Stomach (tissue), 19 donors: Measurements from ENCODE around the gene ZNF431. TPM values are rescaled to one million over a fixed set of nuclear protein-coding genes. Genes with fewer than 3 reads are reported as not detected.
A peak's percentile ranks its signal among the peaks of the same experiment; 100 is the strongest.

Source experiments
- DNase-seq, 2 donors: peaks; one replicate each; pipeline versions ENCODE4 v3.0.0 to v3.0.0-alpha.2; 2013 to 2019
- H3K27ac ChIP-seq, 5 donors: fragments of 200-600 bp in 4 of 5; sonication (generic) in 4 of 5; one replicate each; pipeline ENCODE4 v1.5.1; 2013 to 2019; ENCODE audit warnings: mild to moderate bottlenecking in 1 of 5, moderate library complexity in 1 of 5
- H3K27me3 ChIP-seq, 3 donors: fragments of 200-600 bp; sonication (generic); one replicate each; pipeline ENCODE4 v1.5.1; 2017 to 2019; ENCODE audit warnings: mixed run types in 1 of 3
- H3K36me3 ChIP-seq, 4 donors: fragments of 200-600 bp; sonication (generic); 1 replicate in 3 of 4; 2 replicates in 1 of 4; pipeline ENCODE4 v1.5.1; 2016 to 2019
- H3K4me1 ChIP-seq, 4 donors: fragments of 200-600 bp; sonication (generic); one replicate each; pipeline ENCODE4 v1.5.1; 2016 to 2019
- H3K4me3 ChIP-seq, 4 donors: fragments of 200-600 bp; sonication (generic) in 3 of 4; one replicate each; pipeline ENCODE4 v1.5.1; 2016 to 2019; ENCODE audit warnings: mild to moderate bottlenecking in 1 of 4
- H3K9me3 ChIP-seq, 4 donors: fragments of 200-600 bp; sonication (generic); one replicate each; pipeline ENCODE4 v1.5.1; 2016 to 2019
- EP300 ChIP-seq: sonication (generic); formaldehyde crosslinking; IDR thresholded peaks from one replicate; pipeline ENCODE4 v1.6.1; 2017; ENCODE audit warnings: antibody characterized with exemption
- POLR2A ChIP-seq, 4 donors: fragments of 450-650 bp; IDR thresholded peaks; one replicate each; pipeline ENCODE4 v1.6.1; 2016; ENCODE audit warnings: antibody characterized with exemption in 4 of 4, control low read depth in 2 of 4, mild to moderate bottlenecking in 1 of 4, moderate library complexity in 1 of 4
- POLR2AphosphoS5 ChIP-seq, 3 donors: sonication (generic); formaldehyde crosslinking; IDR thresholded peaks; one replicate each; pipeline ENCODE4 v1.6.1; 2016; ENCODE audit warnings: antibody characterized with exemption in 3 of 3
- WGBS, 5 donors: extraction: QIAGEN DNeasy Blood & Tissue Kit in 3 of 5; methylation state at CpG; one replicate each; pipeline versions ENCODE4 v1.1.5 to v1.1.7; 2013 to 2018; 5-methylcytosine and 5-hydroxymethylcytosine counted together
- intact Hi-C: fragments of 100-400 bp; cut with DNase I; formaldehyde crosslinking; loops from one replicate; pipeline ENCODE4 v1.15.1; 2023; ENCODE audit warnings: low total_unique reads
- long read RNA-seq, 10 donors: transcript quantifications; one replicate each; lab custom pipeline, GENCODE V29; 2026
- polyA plus RNA-seq, 3 donors: library from polyadenylated mRNA; stranded (reverse); fragments of 200-250 nt; gene quantifications; one replicate each; pipeline ENCODE4 v1.2.3, GENCODE V29; 2013
- total RNA-seq, 5 donors: library from RNA; depleted of rRNA; stranded (reverse); fragments of >200 nt; gene quantifications; one replicate each; pipeline versions ENCODE4 v1.1.0 to v1.2.3, GENCODE V29; 2014 to 2016
- TF ChIP-seq, protein P1 (sequence below), 7 experiments: fragments of 450-650 bp in 4 of 7; fragments of 200-600 bp in 3 of 7; sonication (generic) in 3 of 7; IDR thresholded peaks; one replicate each; pipeline ENCODE4 v1.5.1; 2016 to 2019; ENCODE audit warnings: antibody characterized with exemption in 7 of 7, control low read depth in 2 of 7, mild to moderate bottlenecking in 1 of 7
- donor health status: healthy with polysubstance abuse.
- donor health status: Bipolar disorder and iron deficiency.
- donor health status: healthy.

Gene ZNF431
- total RNA-seq = 10 to 100 TPM in 2 of 5 donors, 1 to 10 TPM in 3; 5.2 to 55.4 (median 5.8) TPM
- 10 to 100 TPM in 1 of 3 donors, 1 to 10 TPM in 2; 2.0 to 12.3 (median 5.7) TPM for polyA plus RNA-seq
- long read RNA-seq, donor 1 = 0 reads
- long read RNA-seq, donor 2, full-length matches to known transcripts = 2 of 2 reads
- long read RNA-seq, donor 2, partial matches to known transcripts = 0 of 2 reads
- long read RNA-seq, donor 2, other reads (novel, unspliced or antisense) = 0 of 2 reads
- long read RNA-seq, donor 3, partial matches to known transcripts = 0 of 1 reads
- long read RNA-seq, donor 3, other reads (novel, unspliced or antisense) = 0 of 1 reads
- long read RNA-seq, donor 4 = 0 reads
- long read RNA-seq, donor 5, full-length matches to known transcripts = 2 of 2 reads
- long read RNA-seq, donor 5, partial matches to known transcripts = 0 of 2 reads
- long read RNA-seq, donor 5, other reads (novel, unspliced or antisense) = 0 of 2 reads
- long read RNA-seq, donor 6, partial matches to known transcripts = 0 of 1 reads
- long read RNA-seq, donor 6, other reads (novel, unspliced or antisense) = 0 of 1 reads
- long read RNA-seq, donor 7, full-length matches to known transcripts = 1 of 1 reads
- long read RNA-seq, donor 7, partial matches to known transcripts = 0 of 1 reads
- long read RNA-seq, donor 7, other reads (novel, unspliced or antisense) = 0 of 1 reads
- long read RNA-seq, donor 8, full-length matches to known transcripts = 1 of 1 reads
- long read RNA-seq, donor 8, partial matches to known transcripts = 0 of 1 reads
- long read RNA-seq, donor 8, other reads (novel, unspliced or antisense) = 0 of 1 reads
- long read RNA-seq, donor 9 = 0 reads
- long read RNA-seq, donor 10, full-length matches to known transcripts = 1 of 1 reads
- long read RNA-seq, donor 10, partial matches to known transcripts = 0 of 1 reads
- long read RNA-seq, donor 10, other reads (novel, unspliced or antisense) = 0 of 1 reads

DNA sequence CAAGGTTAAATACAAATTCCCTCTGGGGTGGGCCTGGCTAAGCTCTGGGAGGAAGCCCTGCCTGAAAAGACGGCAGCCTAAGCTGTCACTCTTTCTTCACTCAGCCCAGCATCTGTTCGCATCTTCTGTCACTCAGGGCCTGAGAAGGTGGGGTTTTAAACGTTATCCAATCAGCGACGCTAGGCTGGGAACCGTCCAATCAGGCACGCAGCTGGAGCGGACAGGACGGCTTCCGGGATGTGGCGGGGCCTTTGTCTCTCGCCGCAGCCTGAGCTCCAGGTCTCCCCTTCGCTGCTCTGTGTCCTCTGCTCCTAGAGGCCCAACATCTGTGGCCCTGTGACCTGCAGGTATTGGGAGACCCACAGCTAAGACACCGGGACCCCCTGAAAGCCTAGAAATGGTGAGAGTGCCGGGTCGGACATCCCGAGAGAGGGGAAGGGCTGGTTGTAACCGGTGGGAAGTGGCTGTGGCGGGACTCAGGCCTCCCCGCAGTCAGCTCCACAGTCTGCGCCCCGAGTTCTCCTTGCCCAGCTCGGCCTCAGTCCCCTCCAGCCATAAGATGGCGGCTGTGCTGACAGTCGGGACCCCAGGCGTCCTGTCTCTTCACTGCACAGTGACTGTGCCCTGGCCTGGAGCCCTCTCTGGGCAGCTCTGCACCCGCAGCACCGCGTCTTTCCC, at the start of gene ZNF431:
Gene ZNF431 (plus strand): TSS at position 254 of the 678 bp plus-strand sequence. CDS start 144 bp downstream, at position 398.
- DNase-seq = peak; percentile 91 to 97
- Histone ChIP-seq H3K27ac (peak within 1 kb of the TSS; percentile 73 to 86 (median 81)), H3K9me3 (no peaks in the 10 kb centered on the region), H3K27me3 (no peaks in the 10 kb centered on the region), H3K36me3 (peaks cover 0 to 35% (median 33%) of the 10 kb centered on the region in 4 donors), H3K4me1 (peaks cover 0 to 28% (median 13%) of the 10 kb centered on the region in 4 donors), H3K4me3 (peak within 1 kb of the TSS; percentile 65 to 83 (median 72))
- peak; percentile 20 to 74 (median 72) for TF ChIP-seq POLR2AphosphoS5 (IDR thresholded peaks at IDR 0.05)
- TF ChIP-seq EP300 = no peak
- TF ChIP-seq, protein P1, sequence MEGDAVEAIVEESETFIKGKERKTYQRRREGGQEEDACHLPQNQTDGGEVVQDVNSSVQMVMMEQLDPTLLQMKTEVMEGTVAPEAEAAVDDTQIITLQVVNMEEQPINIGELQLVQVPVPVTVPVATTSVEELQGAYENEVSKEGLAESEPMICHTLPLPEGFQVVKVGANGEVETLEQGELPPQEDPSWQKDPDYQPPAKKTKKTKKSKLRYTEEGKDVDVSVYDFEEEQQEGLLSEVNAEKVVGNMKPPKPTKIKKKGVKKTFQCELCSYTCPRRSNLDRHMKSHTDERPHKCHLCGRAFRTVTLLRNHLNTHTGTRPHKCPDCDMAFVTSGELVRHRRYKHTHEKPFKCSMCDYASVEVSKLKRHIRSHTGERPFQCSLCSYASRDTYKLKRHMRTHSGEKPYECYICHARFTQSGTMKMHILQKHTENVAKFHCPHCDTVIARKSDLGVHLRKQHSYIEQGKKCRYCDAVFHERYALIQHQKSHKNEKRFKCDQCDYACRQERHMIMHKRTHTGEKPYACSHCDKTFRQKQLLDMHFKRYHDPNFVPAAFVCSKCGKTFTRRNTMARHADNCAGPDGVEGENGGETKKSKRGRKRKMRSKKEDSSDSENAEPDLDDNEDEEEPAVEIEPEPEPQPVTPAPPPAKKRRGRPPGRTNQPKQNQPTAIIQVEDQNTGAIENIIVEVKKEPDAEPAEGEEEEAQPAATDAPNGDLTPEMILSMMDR (IDR thresholded peaks at IDR 0.05) = no peak
- intact Hi-C loops = no loop called here
- 0 to 1% (median 1%) methylated on average over 24 to 30 of the region's 30 CpGs for WGBS, 5 donors

DNA sequence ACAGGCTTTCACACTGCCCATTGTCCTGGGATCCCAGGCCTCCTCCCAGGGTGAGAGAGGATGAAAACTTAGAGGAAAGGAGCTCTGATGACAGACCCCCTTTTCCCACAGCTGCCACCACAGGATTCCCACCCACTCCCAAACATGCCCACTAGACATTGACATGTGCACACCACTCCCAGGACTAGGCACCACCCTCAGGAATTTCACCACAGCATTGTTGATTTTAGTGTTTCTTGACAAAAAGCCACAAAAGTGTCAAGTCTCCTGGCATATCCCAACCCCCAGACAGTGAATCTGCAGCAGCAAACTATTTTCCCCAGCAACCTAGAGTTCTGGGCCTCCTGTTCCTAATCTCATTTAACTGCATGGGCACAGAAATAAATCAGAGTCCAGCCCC, 49.7 kb upstream of the ZNF431 start:
- DNase-seq = peak in 1 of 2 donors; percentile 8
- Histone ChIP-seq H3K36me3 (no peaks in the 10 kb centered on the region), H3K27ac (no peak overlapping the region), H3K4me1 (no peaks in the 10 kb centered on the region), H3K4me3 (no peak overlapping the region), H3K9me3 (no peaks in the 10 kb centered on the region), H3K27me3 (no peaks in the 10 kb centered on the region)
- TF ChIP-seq POLR2AphosphoS5 (IDR thresholded peaks at IDR 0.05) (no peak), EP300 (no peak), POLR2A (IDR thresholded peaks at IDR 0.05) (no peak)
- TF ChIP-seq, protein P1 (IDR thresholded peaks at IDR 0.05) = no peak
- intact Hi-C loops = no loop called here

DNA sequence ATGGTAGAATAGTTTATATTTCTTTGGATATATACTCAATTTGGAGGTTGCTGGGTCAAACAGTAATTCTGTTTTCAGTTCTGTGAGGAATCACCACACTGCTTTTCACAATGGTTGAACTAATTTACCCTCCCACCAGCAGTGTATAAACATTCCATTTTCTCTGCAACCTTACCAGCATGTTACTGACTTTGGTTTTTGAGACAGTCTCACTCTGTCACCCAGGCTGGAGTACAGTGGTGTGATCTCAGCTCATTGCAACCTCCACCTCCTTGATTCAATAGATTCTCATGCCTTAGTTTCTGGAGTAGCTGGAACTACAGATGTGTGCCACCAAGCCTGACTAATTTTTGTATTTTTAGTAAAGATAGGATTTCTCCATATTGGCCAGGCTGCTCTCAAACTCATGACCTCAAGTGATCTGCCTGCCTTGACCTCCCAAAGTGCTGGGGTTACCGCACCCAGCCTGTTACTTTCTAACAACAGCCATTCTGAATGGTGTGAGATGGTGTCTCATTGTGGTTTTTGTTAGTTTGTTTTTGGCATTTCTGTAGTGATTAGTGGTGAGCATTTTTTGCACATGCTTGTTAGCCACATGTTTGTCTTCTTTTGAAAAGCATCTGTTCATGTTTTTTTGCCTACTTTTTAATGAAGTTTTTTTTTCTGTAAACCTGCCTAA, 47.4 kb upstream of the ZNF431 start:
- H3K4me1 ChIP-seq = no peaks in the 10 kb centered on the region
- no peaks in the 10 kb centered on the region for H3K27me3 ChIP-seq
- H3K36me3 ChIP-seq = peaks cover 0 to 10% (median 5%) of the 10 kb centered on the region in 4 donors
- no peak overlapping the region for H3K4me3 ChIP-seq
- no peaks in the 10 kb centered on the region for H3K9me3 ChIP-seq
- no peak overlapping the region for H3K27ac ChIP-seq
- no peak for DNase-seq
- TF ChIP-seq POLR2AphosphoS5 (IDR thresholded peaks at IDR 0.05) (no peak), EP300 (no peak), POLR2A (IDR thresholded peaks at IDR 0.05) (no peak)
- TF ChIP-seq, protein P1 (IDR thresholded peaks at IDR 0.05) = no peak
- WGBS, 5 donors = 69 to 100% (median 93%) methylated on average over 1 of the region's 1 CpG
- intact Hi-C loops = no loop called here
